Daoy (cell line): ENCODE data around the gene PCED1A. TPM values are rescaled to one million over a fixed set of nuclear protein-coding genes. Genes with fewer than 3 reads are reported as not detected.

Experiments used
- DNase-seq: peaks from one replicate; pipeline ENCODE4 v3.0.0-alpha.2; 2015; ENCODE audit warnings: low read depth
- total RNA-seq: library from RNA; depleted of rRNA; stranded (reverse); fragments of >200 nt; shearing (Covaris generic); gene quantifications from 2 replicates; pipeline ENCODE4 v1.2.3, GENCODE V29; 2014; rRNA removed

PCED1A gene
- 13.9 and 15.9 TPM in 2 replicates for total RNA-seq

GRCh38 chr20:2840138-2840966 is at the start of gene PCED1A, which contains the start of gene VPS16:
Gene PCED1A (minus strand): TSS chr20:2840655. CDS start chr20:2839912, 743 bp downstream.
Gene VPS16 (plus strand): TSS chr20:2840745. CDS start chr20:2840775, 30 bp downstream.
- DNase-seq = peak; percentile 91

GRCh38 chr20:2889797-2890196 is 49.3 kb upstream of the PCED1A start:
- no peak for DNase-seq

- no peak for DNase-seq
Observed at GRCh38 chr20:2889209-2889608, 48.8 kb upstream of the PCED1A start.

- DNase-seq = no peak
Observed at GRCh38 chr20:2888224-2888955, 47.9 kb upstream of the PCED1A start.

GRCh38 chr20:2887715-2888114 is 47.3 kb upstream of the PCED1A start:
- no peak for DNase-seq

- no peak for DNase-seq
Observed at GRCh38 chr20:2883726-2884637, 43.5 kb upstream of the PCED1A start.

GRCh38 chr20:2880650-2881049 is 40.2 kb upstream of the PCED1A start:
- no peak for DNase-seq

GRCh38 chr20:2879146-2879545 is 38.7 kb upstream of the PCED1A start:
- DNase-seq = peak; percentile 15

GRCh38 chr20:2878515-2878914 is 38.1 kb upstream of the PCED1A start:
- no peak for DNase-seq

- no peak for DNase-seq
Observed at GRCh38 chr20:2875690-2876203, 35.3 kb upstream of the PCED1A start.

GRCh38 chr20:2874456-2874855 is 34.0 kb upstream of the PCED1A start:
- DNase-seq = peak; percentile 11

- DNase-seq = no peak
Observed at GRCh38 chr20:2873747-2874041, 33.2 kb upstream of the PCED1A start.

GRCh38 chr20:2873010-2873746 is 32.7 kb upstream of the PCED1A start, which contains the start of gene PTPRA:
Gene PTPRA (plus strand): TSS chr20:2873481. CDS start chr20:2964278, 90,797 bp downstream.
- DNase-seq = peak; percentile 95

GRCh38 chr20:2872459-2873009 is 32.1 kb upstream of the PCED1A start:
- DNase-seq = peak; percentile 52

GRCh38 chr20:2871661-2872458 is 31.4 kb upstream of the PCED1A start:
- no peak for DNase-seq

GRCh38 chr20:2871111-2871465 is 30.6 kb upstream of the PCED1A start:
- peak; percentile 44 for DNase-seq

- DNase-seq = no peak
Observed at GRCh38 chr20:2869381-2869780, 28.9 kb upstream of the PCED1A start.

- DNase-seq = peak; percentile 35
Observed at GRCh38 chr20:2867081-2867864, 26.8 kb upstream of the PCED1A start.

- no peak for DNase-seq
Observed at GRCh38 chr20:2866236-2866635, 25.8 kb upstream of the PCED1A start.
